Hematopoietic multipotent progenitor cell treated with erythropoietin and hydrocortisone succinate and interleukin-3 and kit ligand, for 17 days (in vitro differentiated cells): ENCODE measurements around the gene CD80.

Experiments used
- DNase-seq: peaks from one replicate; pipeline ENCODE4 v3.0.0-alpha.2; 2015; ENCODE audit warnings: low spot score

CD80 gene

DNA sequence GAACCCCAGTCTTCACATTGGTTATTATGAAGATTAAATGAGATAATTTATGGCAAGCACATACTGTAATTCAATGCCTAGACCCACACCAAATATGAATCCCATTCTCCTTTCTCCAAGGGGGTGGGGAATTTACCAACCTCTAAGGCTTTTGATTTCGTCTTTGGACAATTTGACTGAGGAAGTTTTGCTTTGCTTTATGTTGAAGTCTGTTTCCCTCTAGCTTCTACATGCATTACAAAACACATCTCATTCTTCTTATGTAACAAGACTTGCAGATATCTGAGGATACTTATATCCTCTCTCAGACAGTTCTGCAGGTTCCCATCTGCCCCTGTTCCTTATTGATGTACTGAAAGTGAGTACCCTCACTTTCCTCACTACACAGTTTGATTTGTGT lies 12.2 kb downstream of the CD80 start:
- DNase-seq, result no peak

DNA sequence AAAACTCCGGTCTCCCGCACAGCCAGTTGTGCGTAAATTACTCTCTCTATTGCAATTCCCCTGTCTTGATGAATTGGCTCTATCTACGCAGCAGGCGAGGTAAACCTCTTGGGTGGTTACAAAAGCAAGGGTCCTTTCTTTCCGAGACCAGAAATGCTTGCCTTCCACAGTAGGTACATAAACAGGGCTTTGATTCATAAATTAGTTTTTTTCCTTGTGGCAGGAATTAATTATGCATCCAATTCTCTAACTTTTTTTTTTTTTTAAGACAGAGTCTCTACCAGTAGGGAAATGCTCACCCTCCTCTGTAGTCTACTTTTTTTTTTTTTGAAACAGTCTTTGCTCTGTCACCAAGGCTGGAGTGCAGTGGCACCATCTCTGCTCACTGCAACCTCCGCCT lies 16.3 kb downstream of the CD80 start:
- no peak for DNase-seq

- no peak for DNase-seq
Measured at GRCh38 chr3:119542168-119542767, 17.1 kb downstream of the CD80 start.

- DNase-seq, result no peak
Measured at GRCh38 chr3:119541547-119541946, 17.9 kb downstream of the CD80 start.

GRCh38 chr3:119538772-119539171 lies 20.6 kb downstream of the CD80 start:
- no peak for DNase-seq

GRCh38 chr3:119536757-119537156 lies 22.7 kb downstream of the CD80 start:
- no peak for DNase-seq

- DNase-seq, result no peak
Measured at GRCh38 chr3:119534296-119534695, 25.1 kb downstream of the CD80 start.

- DNase-seq, result no peak
Measured at GRCh38 chr3:119531151-119531550, 28.3 kb downstream of the CD80 start.

DNA sequence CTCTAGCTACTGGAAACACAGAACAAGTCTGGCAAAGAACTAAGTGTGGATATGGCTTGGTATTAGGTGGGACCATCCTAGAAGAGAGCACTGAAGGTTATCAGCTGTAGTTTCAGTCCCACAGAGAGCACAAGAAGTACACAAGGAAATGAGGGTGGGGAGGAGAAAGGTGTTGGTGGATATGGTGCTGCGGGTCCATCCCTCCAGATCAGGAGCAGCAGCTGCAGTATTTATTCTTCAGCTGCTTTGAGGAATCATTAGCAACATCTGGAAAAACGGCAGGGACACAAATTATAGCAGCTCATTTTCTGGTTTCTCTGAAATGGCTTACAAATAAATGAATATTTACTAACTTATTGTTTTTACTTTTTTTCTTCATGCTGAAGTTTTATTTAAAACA lies 29.0 kb downstream of the CD80 start:
- DNase-seq, result no peak

DNA sequence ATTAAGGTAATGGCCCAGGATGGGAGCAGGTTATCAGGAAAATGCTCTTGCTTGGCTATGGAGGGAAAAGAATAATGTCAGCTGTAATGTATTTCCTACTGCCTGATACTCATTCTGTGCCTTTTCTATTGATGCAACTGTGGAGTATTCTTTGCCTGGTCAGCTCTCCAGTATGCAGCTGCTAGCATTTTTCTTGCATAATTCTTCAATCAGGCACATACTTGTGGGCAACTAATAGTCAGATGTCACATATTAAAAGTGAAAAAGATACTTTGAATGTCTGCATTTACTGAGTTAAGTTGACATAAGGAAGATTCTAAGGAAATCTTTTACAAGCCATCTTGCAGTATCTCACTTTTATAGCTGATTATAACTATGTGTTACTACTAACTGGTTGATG lies 29.5 kb downstream of the CD80 start:
- no peak for DNase-seq

DNA sequence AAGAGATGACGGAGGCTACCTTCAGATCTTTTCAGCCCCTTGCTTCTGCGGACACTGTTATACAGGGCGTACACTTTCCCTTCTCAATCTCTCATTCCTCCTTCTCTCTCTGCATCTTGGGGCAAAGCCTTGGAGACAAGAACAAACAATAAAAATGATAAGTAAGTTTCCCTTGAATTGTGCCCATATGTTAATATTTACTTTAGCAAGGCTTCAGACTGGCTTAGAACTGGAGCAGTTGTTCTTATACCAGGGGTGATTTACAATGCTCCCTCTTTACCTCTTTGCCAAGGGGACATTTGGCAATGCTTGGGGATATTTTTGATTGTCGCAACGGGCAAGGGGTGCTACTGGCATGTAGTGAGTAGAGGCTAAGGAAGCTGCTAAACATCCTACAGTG lies 31.7 kb downstream of the CD80 start:
- no peak for DNase-seq

- DNase-seq, result no peak
Measured at GRCh38 chr3:119524931-119525662, 34.3 kb downstream of the CD80 start.

DNA sequence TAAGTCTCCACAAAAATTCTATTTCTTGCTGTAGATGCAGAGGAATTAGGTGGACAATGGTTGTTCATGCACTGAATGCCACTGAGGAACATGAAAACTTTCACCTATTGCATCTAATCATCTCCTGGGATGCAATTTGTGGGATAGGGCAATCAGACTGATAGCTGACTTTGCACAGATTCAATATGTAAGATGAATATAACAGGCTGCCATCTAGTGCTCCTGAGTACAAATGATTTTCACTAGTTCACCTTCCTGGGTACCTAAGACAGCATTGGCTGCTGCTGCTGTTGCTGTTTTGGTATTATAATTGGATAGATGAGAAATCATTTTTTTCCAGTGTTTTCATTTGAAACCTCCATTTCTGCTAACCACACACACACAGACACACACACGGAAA lies 41.4 kb downstream of the CD80 start:
- DNase-seq, result no peak

DNA sequence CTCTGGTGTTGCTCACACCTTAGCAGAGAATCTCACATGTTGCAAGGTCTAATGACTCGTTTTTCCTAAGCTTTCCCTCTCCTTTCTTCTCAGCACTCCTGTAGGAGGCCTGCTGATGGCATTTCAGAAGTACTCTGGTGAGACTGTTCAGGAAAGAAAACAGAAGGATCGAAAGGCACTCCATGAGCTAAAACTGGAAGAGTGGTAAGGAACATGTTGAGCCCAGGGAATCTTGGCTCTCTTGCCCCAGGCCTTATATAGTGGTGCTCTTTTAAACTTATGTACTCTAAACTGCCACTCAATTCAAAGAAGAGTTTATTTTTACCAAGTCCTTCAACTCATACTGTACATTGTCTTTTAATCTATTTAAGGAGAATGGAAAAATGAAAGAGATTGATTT lies 42.3 kb downstream of the CD80 start:
- DNase-seq, result no peak

DNA sequence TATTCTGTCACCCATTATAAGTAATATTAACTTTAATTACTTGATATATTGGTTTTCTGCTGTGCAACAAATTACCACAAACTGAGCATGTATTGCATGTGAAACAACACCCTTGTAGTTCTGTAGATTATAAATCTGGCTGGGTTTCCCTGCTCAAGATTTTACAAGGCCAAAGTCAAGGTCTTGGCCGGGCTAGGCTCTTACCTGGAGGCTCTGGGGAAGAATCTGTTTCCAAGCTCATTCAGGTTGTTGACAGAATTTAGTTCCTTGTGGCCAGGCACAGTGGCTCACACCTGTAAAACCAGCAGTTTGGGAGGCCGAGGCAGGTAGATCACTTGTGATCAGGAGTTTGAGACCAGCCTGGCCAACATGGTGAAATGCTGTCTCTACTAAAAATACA lies 44.8 kb downstream of the CD80 start:
- DNase-seq, result no peak

DNA sequence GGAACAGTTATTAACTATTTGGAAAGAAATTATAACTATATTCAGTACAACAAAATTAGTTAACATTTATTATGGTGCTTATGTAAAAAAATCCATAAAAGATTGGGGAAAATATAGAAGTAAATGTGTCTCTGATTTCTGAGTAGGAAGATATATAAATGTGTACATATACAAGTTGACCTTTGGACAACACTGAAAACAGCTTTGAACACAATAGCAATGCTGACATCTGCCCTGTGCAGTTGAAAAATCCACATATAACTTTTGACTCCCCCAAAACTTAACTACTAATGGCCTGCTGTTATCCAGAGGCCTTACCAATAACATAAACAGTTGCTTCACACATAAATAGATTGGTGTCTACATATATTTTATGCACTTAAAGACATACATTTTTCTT lies 48.7 kb downstream of the CD80 start:
- no peak for DNase-seq

DNA sequence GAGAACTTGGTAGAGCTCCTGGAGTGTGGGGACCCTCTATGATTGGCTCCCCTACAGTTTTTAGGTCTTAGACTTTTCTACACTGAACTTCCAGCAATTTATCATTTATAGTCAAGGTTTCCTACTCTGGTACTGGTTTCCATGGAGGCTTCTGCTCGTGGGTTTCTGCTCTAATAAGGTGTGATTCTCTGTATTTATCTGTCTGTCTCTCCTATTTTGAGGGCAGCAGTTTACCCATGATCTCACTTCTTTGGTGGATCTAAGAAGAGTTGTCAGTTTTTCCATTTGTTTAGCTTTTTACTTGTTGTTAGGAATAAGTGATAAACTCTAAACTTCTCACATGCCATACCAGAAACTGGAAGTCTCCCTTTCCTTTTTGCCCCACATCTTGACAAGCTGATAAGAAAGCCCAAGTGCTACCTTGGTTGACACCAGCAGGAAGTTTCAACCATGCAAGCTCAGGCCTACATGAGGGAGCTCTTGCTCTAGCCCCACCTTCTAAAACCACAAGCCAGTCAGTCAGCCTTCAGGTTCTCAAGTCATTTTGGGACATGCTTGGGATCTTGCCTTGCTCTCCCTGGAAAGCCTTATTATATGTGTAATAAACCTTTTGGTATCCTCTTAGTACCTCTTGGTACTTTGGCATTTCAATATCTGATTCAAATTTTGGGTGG lies 51.1 kb downstream of the CD80 start:
- DNase-seq, result no peak

DNA sequence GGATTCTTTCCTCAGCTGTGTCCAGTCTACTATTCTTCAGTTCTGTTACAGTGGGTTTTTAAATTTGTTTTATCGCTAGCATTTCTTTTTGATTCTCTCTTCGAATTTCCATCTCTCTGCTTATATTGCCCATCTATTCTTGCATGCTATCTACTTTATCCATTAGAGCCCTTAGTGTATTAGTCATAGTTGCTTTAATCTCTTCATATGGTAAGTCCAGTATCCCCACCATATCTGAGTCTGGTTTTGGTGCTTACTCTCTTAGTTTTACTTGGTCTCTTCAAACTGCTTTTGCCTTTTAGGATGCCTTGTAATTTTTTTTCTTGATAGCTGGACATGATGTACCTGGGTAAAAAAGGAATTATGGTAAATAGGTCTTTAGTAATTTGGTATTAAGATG lies 52.0 kb downstream of the CD80 start:
- no peak for DNase-seq

DNA sequence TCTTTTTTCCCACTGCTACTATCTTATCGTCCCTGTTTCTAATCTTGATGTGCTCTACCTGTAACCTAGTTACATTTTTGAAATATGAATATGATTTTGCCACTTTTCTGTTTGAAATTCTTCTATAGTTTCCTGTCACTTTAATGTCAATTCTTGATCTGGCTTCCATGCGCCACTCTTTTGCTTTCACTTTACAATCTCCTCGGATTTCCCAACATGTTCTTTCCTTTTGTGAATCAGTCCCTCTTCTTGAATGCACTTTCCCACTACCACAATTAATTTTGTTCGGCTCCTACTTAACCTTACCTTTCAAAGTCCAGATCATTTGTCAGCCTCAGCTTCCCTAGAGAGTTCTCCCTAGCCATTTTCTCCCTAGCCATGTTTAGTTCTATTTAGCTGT lies 52.8 kb downstream of the CD80 start:
- no peak for DNase-seq

GRCh38 chr3:119500901-119501300 lies 58.5 kb downstream of the CD80 start:
- DNase-seq, result no peak

GRCh38 chr3:119500265-119500664 lies 59.1 kb downstream of the CD80 start:
- DNase-seq, result no peak

GRCh38 chr3:119498186-119499011 lies 61.0 kb downstream of the CD80 start, which contains the start of gene TIMMDC1:
Gene TIMMDC1 (plus strand): TSS chr3:119498547. CDS start chr3:119498734, 187 bp downstream.
- DNase-seq, result peak; percentile 96

GRCh38 chr3:119497820-119498185 lies 61.6 kb downstream of the CD80 start:
- DNase-seq, result peak; percentile 49
